ENCODE results near the gene WNK3.
A peak's percentile ranks its signal among the peaks of the same experiment; 100 is the strongest.
"Not testable (repeated sequence)": the region's sequence is repeated elsewhere in the genome, so short reads cannot be mapped to it uniquely, and the experiment has no call there.

WNK3 gene

GRCh38 chrX:54357414-54358377, at the start of gene WNK3:
Gene WNK3, minus strand, starts transcription at chrX:54358046.
- peak; percentile 46 to 48 for DNase-seq

GRCh38 chrX:54407266-54407665, 49.4 kb upstream of the WNK3 start:
- DNase-seq: no peak

DNA sequence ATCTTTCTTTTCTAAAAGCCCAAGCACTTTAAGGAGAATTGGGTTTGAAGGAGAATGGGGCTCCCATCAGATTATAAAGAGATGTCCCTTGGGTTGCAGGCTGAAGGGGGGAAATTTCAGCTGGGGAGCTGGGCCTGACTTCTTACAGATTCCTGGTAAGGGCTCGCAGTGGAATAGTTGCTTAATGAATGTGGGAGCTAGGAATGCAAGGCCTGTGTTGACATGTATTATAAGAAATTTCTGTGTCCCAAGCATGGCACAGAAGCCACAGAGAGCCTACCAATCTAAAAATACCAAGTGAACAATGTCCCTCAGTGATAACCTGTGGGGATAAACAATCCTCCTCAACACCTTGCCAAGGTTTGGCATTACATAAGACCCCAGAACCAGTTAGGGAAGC, 39.3 kb upstream of the WNK3 start:
- no peak for DNase-seq

DNA sequence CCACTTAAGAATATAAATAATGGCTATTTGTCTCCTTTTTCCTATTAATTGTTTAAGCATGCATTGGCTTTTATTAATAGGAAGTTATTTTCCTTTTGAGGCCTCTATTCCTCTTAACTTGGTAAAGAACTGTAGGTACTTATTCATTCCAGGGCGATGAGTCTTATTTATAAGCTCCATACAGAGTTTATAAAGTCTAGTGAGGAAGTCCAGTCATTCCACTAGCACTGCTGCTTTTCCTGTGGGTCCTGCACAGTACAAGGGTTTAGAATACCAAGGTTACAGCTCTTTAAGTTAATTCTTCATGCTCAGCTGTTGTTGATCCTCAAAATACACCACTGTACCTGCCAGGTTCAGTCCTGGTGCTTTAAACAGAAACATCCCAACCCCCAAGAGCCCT, 28.5 kb upstream of the WNK3 start:
- DNase-seq: no peak

DNA sequence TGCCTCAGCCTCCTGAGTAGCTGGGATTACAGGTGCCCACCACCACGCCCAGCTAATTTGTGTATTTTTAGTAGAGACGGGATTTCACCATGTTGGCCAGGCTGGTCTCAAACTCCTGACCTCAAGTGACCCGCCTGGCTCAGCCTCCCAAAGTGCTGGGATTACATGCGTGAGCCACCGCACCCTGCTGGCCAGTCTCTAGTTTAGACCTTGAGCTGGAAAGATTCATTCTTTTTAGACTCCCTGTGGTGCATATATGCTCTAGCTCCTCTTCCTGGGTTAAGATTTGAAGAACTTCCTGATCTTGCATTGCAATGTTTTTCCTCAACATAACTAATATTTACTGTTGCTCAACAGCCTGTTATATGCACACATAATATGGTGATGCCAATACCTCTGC, 26.8 kb upstream of the WNK3 start:
- DNase-seq: not testable (repeated sequence)

- no peak for DNase-seq
These were observed 1.6 kb upstream of the WNK3 start for GRCh38 chrX:54359408-54359807.

DNA sequence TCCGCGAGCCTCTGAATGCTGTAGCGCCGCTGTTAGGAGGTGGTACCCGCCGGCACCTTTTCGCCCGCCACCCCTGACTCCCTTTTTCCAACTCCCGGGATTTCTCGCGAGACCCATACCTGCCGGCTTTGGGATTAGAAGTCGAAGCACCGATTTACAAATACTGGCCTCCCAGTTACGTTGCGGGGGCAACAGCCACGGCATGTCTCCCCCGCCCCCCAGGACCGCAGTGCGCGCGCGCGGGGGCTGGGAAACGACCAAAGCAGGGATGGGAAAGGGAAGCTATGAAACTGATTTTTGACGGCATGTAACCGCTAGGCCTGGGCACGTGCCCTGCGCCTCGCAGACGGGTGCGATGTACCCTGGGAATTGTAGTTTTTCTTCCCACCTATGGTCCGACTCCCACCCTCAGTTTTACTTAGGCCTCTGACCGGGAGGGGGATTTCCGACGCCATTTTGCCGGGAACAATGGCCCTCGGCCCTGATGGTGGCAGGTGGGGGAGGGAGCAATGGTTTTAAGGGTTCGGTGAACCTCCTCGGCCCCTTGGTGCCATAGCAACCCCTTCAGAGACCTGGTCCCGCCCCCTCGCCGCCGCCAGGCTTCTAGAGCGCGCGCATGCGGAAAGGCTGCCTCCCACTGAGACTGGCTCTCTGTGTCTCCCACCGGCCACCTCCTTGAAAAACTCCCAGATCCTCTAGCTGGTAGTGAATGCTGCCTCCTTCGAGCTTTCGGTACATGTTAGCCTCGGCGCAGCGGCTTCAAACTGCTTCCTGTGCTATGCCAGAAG, 772 bp upstream of the WNK3 start:
- peak; percentile 41 to 60 for DNase-seq

- no peak for DNase-seq
These were observed 5.2 kb downstream of the WNK3 start for GRCh38 chrX:54352677-54353076.

DNA sequence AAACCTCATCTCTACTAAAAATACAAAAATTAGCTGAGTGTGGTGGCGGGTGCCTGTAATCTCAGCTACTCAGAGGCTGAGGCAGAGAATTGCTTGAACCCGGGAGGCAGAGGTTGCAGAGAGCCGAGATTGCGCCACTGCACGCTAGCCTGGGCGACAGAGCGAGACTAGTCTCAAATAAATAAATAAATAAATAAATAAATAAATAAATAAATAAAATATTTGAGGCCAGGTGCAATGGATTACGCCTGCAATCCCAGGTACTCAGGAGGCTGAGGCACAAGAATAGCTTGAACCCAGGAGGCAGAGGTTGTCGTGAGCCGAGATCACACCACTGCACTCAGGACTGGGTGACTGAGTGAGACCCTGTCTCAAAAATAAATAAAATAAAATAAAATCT, 20.5 kb downstream of the WNK3 start:
- DNase-seq: not testable (repeated sequence)

DNA sequence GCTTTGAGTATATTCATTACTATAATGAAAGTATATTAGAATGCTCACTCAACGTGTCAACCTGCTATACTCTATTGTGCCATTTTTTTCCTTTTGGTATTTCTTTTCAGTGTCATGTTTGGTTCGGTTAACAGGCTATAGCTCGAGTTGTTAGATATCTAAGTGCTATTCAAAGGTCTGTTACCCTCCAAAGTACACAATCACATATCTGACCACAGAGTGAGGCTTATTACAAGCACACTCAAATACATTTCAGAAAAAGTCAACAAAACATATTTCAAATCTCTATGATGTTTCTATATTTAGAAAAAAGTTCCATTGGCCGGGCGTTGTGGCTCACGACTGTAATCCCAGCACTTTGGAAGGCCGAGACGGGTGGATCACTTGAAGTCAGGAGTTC, 32.8 kb downstream of the WNK3 start:
- DNase-seq: no peak

- DNase-seq: no peak
These were observed 37.8 kb downstream of the WNK3 start for GRCh38 chrX:54320067-54320466.

- DNase-seq: no peak
These were observed 51.5 kb downstream of the WNK3 start for GRCh38 chrX:54306379-54306778.

GRCh38 chrX:54301516-54301915, 56.3 kb downstream of the WNK3 start:
- DNase-seq: no peak

GRCh38 chrX:54294306-54294705, 63.5 kb downstream of the WNK3 start:
- DNase-seq: no peak

DNA sequence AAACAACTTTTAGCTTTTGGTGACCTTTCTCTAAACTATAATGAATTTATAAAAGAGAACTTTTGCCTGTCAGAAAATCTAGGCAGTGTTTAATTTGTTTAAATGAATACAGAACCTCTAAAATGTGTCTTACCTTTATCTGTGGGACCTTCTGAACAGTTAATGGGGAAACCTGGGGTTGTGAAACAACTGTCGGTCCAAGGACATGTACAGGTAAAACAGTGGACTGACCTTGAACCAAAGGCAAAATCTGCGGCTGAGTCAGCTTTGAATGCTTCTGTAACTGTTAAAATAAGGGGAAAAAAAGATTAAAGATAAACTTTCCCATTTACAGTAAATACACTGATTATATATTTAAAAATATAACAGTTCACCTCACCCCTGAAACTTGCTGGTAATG, 65.1 kb downstream of the WNK3 start:
- DNase-seq: no peak

GRCh38 chrX:54291758-54292157, 66.1 kb downstream of the WNK3 start:
- no peak for DNase-seq

DNA sequence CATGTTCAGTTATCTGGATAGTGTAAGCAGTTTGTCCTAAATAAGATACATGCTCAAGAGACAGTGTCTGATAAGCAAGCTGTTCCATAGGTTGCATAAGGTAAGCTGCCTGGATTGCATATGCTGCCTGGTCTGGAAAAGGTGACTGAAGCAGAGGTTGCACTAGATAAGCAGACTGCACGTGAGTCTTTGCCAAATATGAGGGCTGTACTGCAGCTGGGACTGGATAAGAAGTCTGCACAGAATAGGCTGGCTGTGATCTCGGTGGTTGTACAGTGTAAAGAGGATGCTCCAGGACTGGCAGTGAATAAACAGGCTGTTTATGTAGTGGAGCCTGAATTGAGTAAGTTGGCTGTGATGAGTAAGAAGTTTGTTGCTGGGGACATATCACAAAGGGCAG, 68.9 kb downstream of the WNK3 start:
- DNase-seq: no peak

- no peak for DNase-seq
These were observed 69.6 kb downstream of the WNK3 start for GRCh38 chrX:54288277-54288676.

DNA sequence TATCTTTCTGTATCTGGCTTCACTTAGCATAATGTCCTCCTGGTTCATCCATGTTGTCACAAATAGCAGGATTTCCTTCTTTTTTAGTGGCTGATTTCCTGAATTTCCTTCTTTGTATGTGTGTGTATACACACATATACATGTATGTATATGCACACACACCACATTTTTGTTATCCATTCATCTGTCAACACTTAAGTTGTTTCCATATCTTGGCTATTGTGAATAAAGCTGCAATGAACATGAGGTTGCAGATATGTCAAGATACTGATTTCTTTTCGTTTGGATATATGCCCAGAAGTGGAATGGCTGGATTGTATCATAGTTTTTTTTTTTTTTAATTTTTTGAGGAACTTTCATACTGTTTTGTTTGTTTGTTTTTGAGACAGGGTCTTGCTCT, 76.2 kb downstream of the WNK3 start:
- DNase-seq: no peak

GRCh38 chrX:54280466-54280865, 77.4 kb downstream of the WNK3 start:
- DNase-seq: no peak

GRCh38 chrX:54271664-54272063, 86.2 kb downstream of the WNK3 start:
- no peak for DNase-seq

DNA sequence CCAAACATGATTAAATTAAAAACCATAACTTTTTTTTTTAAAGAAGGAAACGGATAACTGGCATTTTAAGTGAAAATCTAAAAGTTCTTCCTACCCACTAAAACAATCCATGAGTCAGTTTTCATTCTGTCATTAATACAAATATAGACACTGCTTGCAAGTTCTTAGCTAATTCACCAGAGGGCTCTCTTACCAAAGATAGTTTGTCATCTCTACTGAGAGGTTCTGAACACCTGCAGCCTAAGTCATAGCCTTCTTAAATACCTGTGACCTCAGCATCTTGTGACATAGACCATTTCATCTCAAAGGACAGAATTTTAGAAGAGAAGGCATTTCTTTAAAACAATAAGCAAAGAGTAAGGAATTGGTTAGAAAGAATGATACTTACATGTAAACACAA, 109.5 kb downstream of the WNK3 start:
- DNase-seq: peak in 1 of 2 experiments; percentile 38

DNA sequence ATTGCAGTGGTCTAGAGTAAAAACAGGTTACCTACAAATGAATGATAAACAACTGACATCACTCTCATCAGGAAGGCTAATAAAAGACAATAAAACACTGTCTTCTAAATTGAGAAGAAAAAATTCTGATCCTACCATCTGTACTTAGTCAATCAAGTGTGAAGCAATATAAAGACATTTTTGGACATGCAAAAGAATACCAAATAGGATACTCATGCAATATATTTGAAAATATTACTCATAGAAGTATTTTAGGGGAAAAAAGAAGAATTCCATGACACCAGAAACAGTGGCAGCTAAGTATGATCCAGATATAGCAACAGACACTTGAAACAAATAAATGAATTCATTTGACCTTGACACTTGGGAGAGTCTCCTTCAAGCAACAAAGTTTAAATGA, 111.0 kb downstream of the WNK3 start:
- DNase-seq: no peak

DNA sequence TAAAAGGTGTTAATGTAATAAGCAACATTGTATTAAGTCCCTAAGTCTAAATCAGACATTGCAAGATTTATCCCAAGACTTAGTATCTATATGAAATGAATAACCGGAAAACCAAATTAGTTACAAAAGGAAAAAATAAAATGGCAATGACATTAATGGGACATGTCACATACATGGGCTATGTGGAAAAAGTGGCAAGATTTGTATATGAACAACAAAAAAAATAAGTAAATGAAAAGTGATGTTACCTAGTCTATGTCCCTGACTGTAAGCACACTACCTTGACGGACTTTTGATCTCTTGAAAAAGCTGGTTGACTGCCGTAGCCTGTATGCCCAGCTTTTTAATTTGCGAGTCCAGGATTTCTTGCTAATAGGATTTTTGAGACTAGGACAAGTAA, 119.3 kb downstream of the WNK3 start:
- DNase-seq: no peak
